Stimulated activated naive B cell treated with anti-CD40 and anti-IgM and Interleukin-4, amounts not matched to agents 10 μg/mL and 1 μg/mL and 100 μg/mL, for 72 hours (primary cell): Measurements from ENCODE around the gene E4F1.
"Not testable (repeated sequence)": the region's sequence is repeated elsewhere in the genome, so short reads cannot be mapped to it uniquely, and the experiment has no call there.

Experiments used
- ATAC-seq, 2 donors: fragments of 150-1000 bp; cut with Tn5 transposase; replicated peaks; 2 replicates each; pipeline ENCODE4 v1.10.0; 2021; ENCODE audit warnings: moderate library complexity in 1 of 2
- DNase-seq: peaks from one replicate; pipeline ENCODE4 v3.0.0; 2021
- H3K27ac Mint-ChIP-seq: one replicate; pipeline ENCODE4 v1.8.0; 2022; ENCODE audit warnings: mild to moderate bottlenecking, mixed read lengths
- H3K27me3 Mint-ChIP-seq, 2 donors: one replicate each; pipeline ENCODE4 v1.8.0; 2022; ENCODE audit warnings: mixed read lengths in 2 of 2
- H3K36me3 Mint-ChIP-seq, 2 donors: one replicate each; pipeline ENCODE4 v1.8.0; 2022; ENCODE audit warnings: mixed read lengths in 2 of 2, mild to moderate bottlenecking in 1 of 2
- H3K4me1 Mint-ChIP-seq, 2 donors: one replicate each; pipeline ENCODE4 v1.8.0; 2022; ENCODE audit warnings: mixed read lengths in 2 of 2, mild to moderate bottlenecking in 1 of 2
- H3K4me3 Mint-ChIP-seq, 2 donors: one replicate each; pipeline ENCODE4 v1.8.0; 2022; ENCODE audit warnings: mild to moderate bottlenecking in 2 of 2, mixed read lengths in 2 of 2, moderate library complexity in 1 of 2
- H3K9me3 Mint-ChIP-seq, 2 donors: one replicate each; pipeline ENCODE4 v1.8.0; 2022; ENCODE audit warnings: mixed read lengths in 2 of 2, mild to moderate bottlenecking in 1 of 2

The E4F1 gene

GRCh38 chr16:2234813-2235170, 11.4 kb downstream of the E4F1 start:
- Mint-ChIP-seq H3K4me3 (no peak overlapping the region), H3K27ac (no peak overlapping the region), H3K9me3 (no peaks in the 10 kb centered on the region), H3K36me3 (peaks cover 30 to 38% of the 10 kb centered on the region in 2 donors), H3K27me3 (no peaks in the 10 kb centered on the region), H3K4me1 (peaks cover 0 to 10% of the 10 kb centered on the region in 2 donors)
- DNase-seq = no peak
- no peak for ATAC-seq

DNA sequence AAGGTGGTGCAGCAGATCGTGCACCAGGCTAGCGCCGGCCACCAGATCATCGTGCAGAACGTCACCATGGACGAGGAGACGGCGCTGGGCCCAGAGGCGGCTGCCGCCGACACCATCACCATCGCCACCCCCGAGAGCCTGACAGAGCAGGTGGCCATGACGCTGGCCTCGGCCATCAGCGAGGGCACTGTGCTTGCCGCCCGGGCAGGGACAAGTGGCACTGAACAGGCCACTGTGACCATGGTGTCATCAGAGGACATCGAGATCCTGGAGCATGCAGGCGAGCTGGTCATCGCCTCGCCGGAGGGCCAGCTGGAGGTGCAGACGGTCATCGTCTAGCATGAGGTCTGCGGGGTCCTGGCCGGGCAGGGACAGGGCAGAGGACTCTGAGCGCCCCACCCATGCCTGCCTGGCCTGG, 11.9 kb downstream of the E4F1 start:
- Mint-ChIP-seq H3K4me3 (no peak overlapping the region), H3K4me1 (peaks cover 0 to 10% of the 10 kb centered on the region in 2 donors), H3K36me3 (peaks cover 27 to 34% of the 10 kb centered on the region in 2 donors), H3K9me3 (no peaks in the 10 kb centered on the region), H3K27me3 (no peaks in the 10 kb centered on the region), H3K27ac (no peak overlapping the region)
- ATAC-seq (no peak), DNase-seq (no peak)

GRCh38 chr16:2235695-2236336, 12.4 kb downstream of the E4F1 start:
- DNase-seq (no peak), ATAC-seq (peak; percentile 12 to 13)
- Mint-ChIP-seq H3K4me3 (no peak overlapping the region), H3K4me1 (peaks cover 0 to 10% of the 10 kb centered on the region in 2 donors), H3K27ac (no peak overlapping the region), H3K27me3 (no peaks in the 10 kb centered on the region), H3K9me3 (no peaks in the 10 kb centered on the region), H3K36me3 (peaks cover 25 to 31% of the 10 kb centered on the region in 2 donors)

DNA sequence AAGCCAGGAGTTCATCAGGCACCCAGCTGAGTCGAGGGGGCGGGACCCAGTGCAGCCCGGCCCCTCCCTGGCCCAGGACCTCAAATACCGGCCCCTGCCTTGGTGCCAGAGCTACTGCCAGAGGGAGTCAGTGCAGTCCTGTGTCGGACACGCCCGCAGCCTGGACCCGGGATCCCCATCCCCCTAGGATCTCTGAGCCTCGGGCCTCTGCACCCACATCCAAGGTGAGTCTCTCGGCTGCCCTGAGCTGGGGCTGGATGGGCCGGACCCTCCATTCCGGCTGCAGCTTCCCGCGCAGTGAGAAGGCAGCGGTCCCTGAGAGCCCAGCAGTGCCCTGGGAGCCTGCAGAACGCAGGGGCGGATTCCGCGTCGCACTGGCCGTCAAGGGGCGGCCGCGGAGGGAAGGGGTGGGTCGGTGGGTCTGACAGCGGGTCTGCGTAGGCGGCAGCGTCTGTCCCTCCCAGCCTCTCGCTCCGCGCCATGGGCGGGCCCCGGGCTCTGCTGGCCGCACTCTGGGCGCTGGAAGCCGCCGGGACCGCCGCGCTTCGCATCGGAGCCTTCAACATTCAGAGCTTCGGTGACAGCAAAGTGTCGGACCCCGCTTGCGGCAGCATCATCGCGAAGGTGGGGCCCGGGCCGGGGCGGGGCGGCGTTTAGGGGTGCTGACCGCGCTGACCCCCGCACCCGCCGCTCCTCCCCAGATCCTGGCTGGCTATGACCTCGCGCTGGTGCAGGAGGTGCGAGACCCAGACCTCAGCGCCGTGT, 13.1 kb downstream of the E4F1 start, which contains the start of gene DNASE1L2:
DNASE1L2 (plus strand) TSS at position 108 of the 765 bp plus-strand sequence; CDS start at position 481, 373 bp downstream.
- H3K36me3 Mint-ChIP-seq = peaks cover 25 to 31% of the 10 kb centered on the region in 2 donors
- DNase-seq (no peak), ATAC-seq (peak; percentile 15 to 38)
- H3K4me1 Mint-ChIP-seq = peaks cover 0 to 10% of the 10 kb centered on the region in 2 donors
- no peak within 1 kb of the TSS for H3K27ac Mint-ChIP-seq
- no peak within 1 kb of the TSS for H3K4me3 Mint-ChIP-seq
- no peaks in the 10 kb centered on the region for H3K27me3 Mint-ChIP-seq
- no peaks in the 10 kb centered on the region for H3K9me3 Mint-ChIP-seq

- no peak overlapping the region for H3K4me3 Mint-ChIP-seq
- DNase-seq = no peak
- ATAC-seq = no peak
- no peak overlapping the region for H3K27ac Mint-ChIP-seq
- peaks cover 23 to 28% of the 10 kb centered on the region in 2 donors for H3K36me3 Mint-ChIP-seq
- H3K27me3 Mint-ChIP-seq = no peaks in the 10 kb centered on the region
- H3K9me3 Mint-ChIP-seq = no peaks in the 10 kb centered on the region
- H3K4me1 Mint-ChIP-seq = peaks cover 0 to 10% of the 10 kb centered on the region in 2 donors
Measured at GRCh38 chr16:2237102-2237482, 13.7 kb downstream of the E4F1 start.

DNA sequence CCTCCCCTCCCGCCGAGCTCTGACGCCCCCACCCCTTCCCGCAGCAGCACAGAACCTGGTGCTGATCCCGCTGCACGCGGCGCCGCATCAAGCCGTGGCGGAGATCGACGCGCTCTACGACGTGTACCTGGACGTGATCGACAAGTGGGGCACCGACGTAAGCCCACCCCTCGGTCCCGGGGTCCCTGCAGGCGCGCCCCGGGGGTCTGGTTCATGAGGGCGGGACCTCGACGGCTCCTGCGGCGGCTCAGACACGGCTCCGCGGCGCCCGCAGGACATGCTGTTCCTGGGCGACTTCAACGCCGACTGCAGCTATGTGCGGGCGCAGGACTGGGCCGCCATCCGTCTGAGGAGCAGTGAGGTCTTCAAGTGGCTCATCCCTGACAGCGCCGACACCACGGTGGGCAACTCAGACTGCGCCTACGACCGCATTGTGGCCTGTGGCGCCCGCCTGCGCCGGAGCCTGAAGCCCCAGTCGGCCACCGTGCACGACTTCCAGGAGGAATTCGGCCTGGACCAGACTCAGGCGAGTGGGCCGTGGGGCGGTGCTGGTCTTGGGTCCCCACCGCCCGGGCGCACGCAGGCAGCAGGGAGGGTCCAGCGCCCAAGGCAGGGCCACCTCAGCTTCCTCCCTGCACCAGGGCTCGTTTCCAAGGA, 14.2 kb downstream of the E4F1 start:
- peaks cover 27 to 31% of the 10 kb centered on the region in 2 donors for H3K36me3 Mint-ChIP-seq
- H3K4me3 Mint-ChIP-seq = no peak overlapping the region
- H3K9me3 Mint-ChIP-seq = no peaks in the 10 kb centered on the region
- ATAC-seq (no peak), DNase-seq (no peak)
- H3K27ac Mint-ChIP-seq = no peak overlapping the region
- H3K4me1 Mint-ChIP-seq = peaks cover 0 to 10% of the 10 kb centered on the region in 2 donors
- H3K27me3 Mint-ChIP-seq = no peaks in the 10 kb centered on the region

DNA sequence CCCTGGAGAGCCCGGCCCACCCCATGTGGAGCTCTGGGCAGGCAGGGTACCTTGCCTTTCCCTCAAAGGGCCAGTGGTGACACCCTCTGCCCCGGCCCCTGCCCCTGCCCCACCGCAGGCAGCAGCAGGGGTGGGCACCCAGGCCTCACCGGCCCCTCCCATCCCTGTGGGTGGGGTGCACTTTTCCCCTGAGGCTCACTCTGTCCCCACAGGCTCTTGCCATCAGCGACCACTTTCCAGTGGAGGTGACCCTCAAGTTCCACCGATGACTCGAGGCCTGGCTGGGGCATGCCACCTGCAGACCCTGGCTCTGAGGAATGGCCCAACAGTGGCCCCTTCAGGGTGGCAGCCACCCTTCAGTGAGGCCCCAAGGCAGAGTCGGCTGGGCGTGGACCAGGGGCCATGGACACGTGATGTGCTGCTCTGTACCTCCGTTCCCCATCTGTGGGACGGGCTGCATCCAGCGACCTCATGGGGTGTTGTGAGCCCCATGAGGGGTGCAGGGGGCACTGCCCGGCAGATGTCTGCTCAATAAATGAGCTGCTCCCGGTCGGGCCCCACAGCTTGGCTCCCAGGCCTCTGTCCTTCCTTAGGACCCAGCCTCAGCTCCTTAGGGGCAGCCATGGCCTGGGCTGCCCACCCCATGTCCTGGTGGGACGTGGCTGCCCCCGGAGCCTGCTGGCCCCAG, 14.9 kb downstream of the E4F1 start:
- no peaks in the 10 kb centered on the region for H3K27me3 Mint-ChIP-seq
- H3K36me3 Mint-ChIP-seq = peaks cover 31% of the 10 kb centered on the region in 2 donors
- H3K27ac Mint-ChIP-seq = no peak overlapping the region
- no peak for ATAC-seq
- no peak for DNase-seq
- peaks cover 0 to 10% of the 10 kb centered on the region in 2 donors for H3K4me1 Mint-ChIP-seq
- no peak overlapping the region for H3K4me3 Mint-ChIP-seq
- no peaks in the 10 kb centered on the region for H3K9me3 Mint-ChIP-seq

- no peaks in the 10 kb centered on the region for H3K9me3 Mint-ChIP-seq
- ATAC-seq (no peak), DNase-seq (no peak)
- no peak overlapping the region for H3K27ac Mint-ChIP-seq
- no peaks in the 10 kb centered on the region for H3K27me3 Mint-ChIP-seq
- peaks cover 29 to 30% of the 10 kb centered on the region in 2 donors for H3K36me3 Mint-ChIP-seq
- H3K4me1 Mint-ChIP-seq = peaks cover 0 to 10% of the 10 kb centered on the region in 2 donors
- no peak overlapping the region for H3K4me3 Mint-ChIP-seq
Measured at GRCh38 chr16:2238838-2239675, 15.7 kb downstream of the E4F1 start.

GRCh38 chr16:2240331-2240730, 16.9 kb downstream of the E4F1 start:
- not testable (repeated sequence) for DNase-seq, H3K4me3 Mint-ChIP-seq, H3K27me3 Mint-ChIP-seq, H3K27ac Mint-ChIP-seq, ATAC-seq, H3K4me1 Mint-ChIP-seq, H3K9me3 Mint-ChIP-seq
- H3K36me3 Mint-ChIP-seq = peaks cover 24 to 27% of the 10 kb centered on the region in 2 donors

- ATAC-seq = no peak
- no peak overlapping the region for H3K27ac Mint-ChIP-seq
- H3K4me1 Mint-ChIP-seq = no peaks in the 10 kb centered on the region
Measured at GRCh38 chr16:2242598-2242997, 19.2 kb downstream of the E4F1 start.

GRCh38 chr16:2243031-2243528, 19.7 kb downstream of the E4F1 start:
- H3K27ac Mint-ChIP-seq = no peak overlapping the region

More at GRCh38 chr16:2242598-2242997, 19.2 kb downstream of the E4F1 start:
- Mint-ChIP-seq H3K9me3 (no peaks in the 10 kb centered on the region), H3K4me3 (no peak overlapping the region), H3K36me3 (peaks cover 25 to 32% of the 10 kb centered on the region in 2 donors), H3K27me3 (no peaks in the 10 kb centered on the region)
- no peak for DNase-seq

GRCh38 chr16:2243781-2244180, 20.4 kb downstream of the E4F1 start:
- H3K36me3 Mint-ChIP-seq = peaks cover 25 to 32% of the 10 kb centered on the region in 2 donors
- no peak overlapping the region for H3K27ac Mint-ChIP-seq
- ATAC-seq = no peak
- no peaks in the 10 kb centered on the region for H3K9me3 Mint-ChIP-seq
- H3K4me3 Mint-ChIP-seq = no peak overlapping the region
- H3K4me1 Mint-ChIP-seq = no peaks in the 10 kb centered on the region
- DNase-seq = no peak
- no peaks in the 10 kb centered on the region for H3K27me3 Mint-ChIP-seq

More at GRCh38 chr16:2243031-2243528, 19.7 kb downstream of the E4F1 start:
- ATAC-seq = no peak
- Mint-ChIP-seq H3K36me3 (peaks cover 25 to 32% of the 10 kb centered on the region in 2 donors), H3K9me3 (no peaks in the 10 kb centered on the region), H3K4me3 (no peak overlapping the region), H3K4me1 (no peaks in the 10 kb centered on the region), H3K27me3 (no peaks in the 10 kb centered on the region)
- no peak for DNase-seq

GRCh38 chr16:2244301-2244700, 20.9 kb downstream of the E4F1 start:
- no peak overlapping the region for H3K4me3 Mint-ChIP-seq
- no peaks in the 10 kb centered on the region for H3K4me1 Mint-ChIP-seq
- DNase-seq = no peak
- ATAC-seq = no peak
- H3K27ac Mint-ChIP-seq = no peak overlapping the region
- H3K27me3 Mint-ChIP-seq = no peaks in the 10 kb centered on the region
- H3K9me3 Mint-ChIP-seq = no peaks in the 10 kb centered on the region
- peaks cover 25 to 32% of the 10 kb centered on the region in 2 donors for H3K36me3 Mint-ChIP-seq
